Kidney tubule cell (primary cell): ENCODE results near the gene BGLAP.

Source experiments
- DNase-seq: peaks from one replicate; pipeline ENCODE4 v3.0.0-alpha.2; 2018; ENCODE audit warnings: low spot score

BGLAP gene

DNA sequence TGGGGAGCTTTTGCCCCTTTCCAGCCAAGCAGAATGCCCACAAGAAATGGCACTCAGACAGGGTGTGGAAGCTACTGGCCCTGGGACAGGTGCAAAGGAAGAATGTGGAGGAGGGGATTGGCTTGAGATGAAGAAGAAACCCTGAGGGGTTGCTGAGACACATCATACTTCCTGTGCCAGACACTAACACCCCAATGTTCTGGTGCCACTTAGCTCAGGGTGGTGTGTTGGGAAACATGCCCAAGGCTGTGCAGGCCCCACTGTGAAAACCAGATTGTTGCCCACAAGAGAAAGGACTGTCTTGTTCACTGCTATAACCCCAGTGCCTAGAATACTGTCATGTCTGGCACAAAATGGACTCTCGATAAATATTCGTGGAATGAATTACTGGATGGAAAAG is 15.7 kb downstream of the BGLAP start:
- no peak for DNase-seq

- no peak for DNase-seq
Measured at GRCh38 chr1:156258859-156259258, 16.9 kb downstream of the BGLAP start.

- DNase-seq = no peak
Measured at GRCh38 chr1:156259805-156260204, 17.8 kb downstream of the BGLAP start.

DNA sequence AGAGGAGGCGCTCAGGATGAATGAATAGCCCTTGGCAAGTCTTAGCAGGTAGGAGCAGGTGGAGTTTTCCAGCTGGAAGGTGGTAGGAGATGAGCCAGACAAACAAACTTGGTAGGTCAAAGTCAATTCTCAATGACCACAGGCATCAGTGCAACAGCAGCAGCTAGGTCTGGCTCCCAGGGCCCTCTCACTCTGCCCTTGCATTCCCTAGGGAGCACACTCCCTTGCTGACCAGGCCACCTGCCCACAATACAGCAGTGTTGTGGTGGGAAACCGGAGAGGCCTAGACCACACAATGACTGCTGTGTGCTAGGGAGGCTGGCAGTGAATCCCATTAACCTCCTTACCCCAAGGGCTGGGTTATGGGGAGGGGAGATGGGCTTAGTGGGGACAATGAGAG is 18.9 kb downstream of the BGLAP start:
- DNase-seq = no peak

- DNase-seq = peak; percentile 72
Measured at GRCh38 chr1:156262461-156263287, 20.7 kb downstream of the BGLAP start.

DNA sequence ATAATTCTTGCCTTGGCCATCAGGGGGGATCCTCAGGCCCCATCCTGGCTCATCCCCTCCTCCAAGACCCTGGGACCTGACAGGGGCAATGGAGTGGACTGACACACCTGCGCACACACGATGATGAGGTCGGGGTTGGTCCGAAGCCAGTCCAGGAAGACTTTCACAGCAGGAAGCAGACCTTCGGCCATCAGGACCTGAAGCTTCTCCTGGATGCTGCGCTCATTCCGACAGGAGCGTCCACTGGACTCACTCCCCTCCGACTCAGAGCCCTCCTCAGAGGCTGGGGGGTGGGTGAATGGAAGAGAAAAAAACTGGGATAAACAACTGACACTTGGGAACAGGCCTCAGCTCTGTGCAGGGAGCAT is 21.3 kb downstream of the BGLAP start:
- no peak for DNase-seq

DNA sequence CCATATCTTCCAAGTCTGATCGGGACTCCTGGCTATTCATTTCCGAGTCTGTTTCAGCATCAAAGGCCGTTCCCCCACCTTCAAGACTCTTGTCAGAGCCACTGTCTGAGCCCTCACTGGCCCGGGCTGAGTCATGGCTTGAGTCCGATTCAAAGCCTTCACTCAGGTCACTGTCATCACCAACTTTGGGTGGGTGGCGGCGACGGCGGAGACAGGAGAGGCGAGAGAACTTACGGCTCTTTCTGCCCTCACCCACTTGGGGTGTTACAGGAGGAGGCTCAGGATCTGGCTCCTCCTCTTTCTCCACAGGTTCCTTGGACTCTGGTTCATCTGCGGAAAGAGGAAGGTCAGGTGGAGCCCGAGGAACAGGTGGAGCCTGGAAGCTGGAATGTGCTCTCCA is 24.1 kb downstream of the BGLAP start:
- DNase-seq = no peak

GRCh38 chr1:156268336-156268735 is 26.4 kb downstream of the BGLAP start:
- DNase-seq = no peak

DNA sequence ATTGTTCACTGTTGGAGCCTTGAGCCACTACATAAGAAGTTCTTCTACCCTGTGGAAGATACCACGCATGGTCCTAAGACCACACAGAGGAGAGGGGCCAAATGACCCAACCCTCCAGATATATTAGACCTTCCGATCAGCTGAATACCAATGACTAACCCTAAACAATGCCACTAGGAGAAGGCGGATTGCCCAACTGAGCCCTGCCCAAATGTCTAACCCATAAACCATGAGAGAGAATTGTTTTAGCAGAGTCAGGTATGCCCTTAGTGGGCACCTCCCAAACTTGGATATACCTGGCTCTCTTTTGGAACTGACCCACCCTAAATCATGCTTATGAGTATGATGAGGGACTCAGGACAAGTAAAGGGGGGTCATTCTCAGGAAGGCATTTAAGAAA is 28.3 kb downstream of the BGLAP start:
- no peak for DNase-seq

DNA sequence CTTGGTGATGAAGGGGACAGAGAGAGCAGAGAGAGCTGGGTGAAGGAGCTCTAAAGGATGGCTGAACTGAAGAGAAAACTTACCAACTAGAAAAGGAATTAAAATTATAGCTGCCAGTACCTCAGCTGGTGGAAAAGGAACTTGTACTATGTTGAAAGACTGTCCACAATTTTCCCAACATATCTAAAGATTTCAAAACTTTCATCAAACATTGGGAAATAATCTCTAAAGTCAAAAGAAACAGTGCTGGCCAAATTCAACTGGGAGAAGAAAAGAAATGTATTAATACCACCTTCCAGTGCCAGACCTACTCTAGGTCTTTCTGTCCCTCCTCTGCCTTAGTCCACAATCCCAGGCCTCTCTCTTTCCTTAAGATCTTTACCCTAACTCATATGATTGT is 34.5 kb downstream of the BGLAP start:
- no peak for DNase-seq

GRCh38 chr1:156276966-156277381 is 35.0 kb downstream of the BGLAP start:
- no peak for DNase-seq

DNA sequence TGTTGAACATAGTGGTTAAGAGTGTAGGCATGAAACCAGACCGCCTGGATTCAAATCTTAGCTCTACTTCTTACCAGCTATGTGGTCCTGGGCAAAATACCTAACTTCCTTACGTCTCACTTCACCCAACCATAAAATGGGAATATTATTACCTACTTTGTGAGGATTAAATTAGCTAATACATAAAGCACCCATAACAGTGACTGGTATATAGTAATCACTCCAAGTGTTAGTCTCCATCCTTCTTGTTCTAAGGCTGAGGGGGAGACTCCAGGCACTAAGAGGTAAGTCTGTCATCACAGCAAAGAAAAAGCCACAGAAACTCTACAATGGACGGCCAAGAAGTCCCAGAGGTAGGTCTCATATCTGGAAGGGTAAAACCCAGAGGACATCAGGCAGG is 37.9 kb downstream of the BGLAP start:
- DNase-seq = no peak

- DNase-seq = peak; percentile 41
Measured at GRCh38 chr1:156281281-156281680, 39.3 kb downstream of the BGLAP start.

DNA sequence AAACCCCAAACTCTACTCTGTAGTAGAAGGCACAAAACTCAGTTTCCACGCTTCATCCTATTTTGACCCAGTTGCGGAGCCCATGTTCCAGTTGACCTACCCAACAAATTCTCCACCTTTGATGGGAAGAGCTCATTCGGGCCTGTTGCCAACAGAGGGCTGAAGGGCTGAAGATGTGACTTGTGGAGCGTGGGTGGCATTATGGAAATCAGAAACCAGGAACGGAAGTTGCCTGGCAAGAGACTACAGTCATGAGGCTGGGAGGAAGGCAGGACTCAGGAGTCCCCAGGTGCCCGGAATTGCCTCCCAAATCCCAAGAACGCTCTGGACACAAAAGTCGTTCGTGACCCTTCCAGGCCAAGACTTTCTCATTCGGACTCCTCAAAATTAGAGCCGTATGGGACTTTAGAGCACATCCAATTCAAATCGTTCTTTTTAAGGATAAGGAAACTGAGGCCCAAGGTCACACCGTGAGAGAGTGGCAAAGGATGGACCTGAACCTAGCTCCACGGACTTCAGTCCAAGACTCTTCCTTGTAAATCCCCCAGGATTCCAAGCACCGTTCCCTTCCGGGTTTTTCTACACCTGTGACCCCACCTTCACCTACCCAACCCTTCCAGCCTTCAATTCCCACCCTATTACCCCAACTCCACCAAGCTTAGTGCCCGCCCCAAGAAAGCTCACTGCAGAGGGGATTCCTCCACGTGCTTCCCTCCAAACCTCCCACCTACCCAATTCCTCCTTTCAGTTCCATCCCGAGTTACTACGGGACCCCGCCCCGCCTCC is 39.9 kb downstream of the BGLAP start:
- peak; percentile 75 for DNase-seq

GRCh38 chr1:156282479-156283222 is 40.7 kb downstream of the BGLAP start, which contains the start of gene SMG5:
Gene SMG5, minus strand, starts transcription at chr1:156282825. Its CDS starts 145 bp downstream, at chr1:156282680.
- DNase-seq = peak; percentile 98

GRCh38 chr1:156283521-156283920 is 41.5 kb downstream of the BGLAP start:
- no peak for DNase-seq

DNA sequence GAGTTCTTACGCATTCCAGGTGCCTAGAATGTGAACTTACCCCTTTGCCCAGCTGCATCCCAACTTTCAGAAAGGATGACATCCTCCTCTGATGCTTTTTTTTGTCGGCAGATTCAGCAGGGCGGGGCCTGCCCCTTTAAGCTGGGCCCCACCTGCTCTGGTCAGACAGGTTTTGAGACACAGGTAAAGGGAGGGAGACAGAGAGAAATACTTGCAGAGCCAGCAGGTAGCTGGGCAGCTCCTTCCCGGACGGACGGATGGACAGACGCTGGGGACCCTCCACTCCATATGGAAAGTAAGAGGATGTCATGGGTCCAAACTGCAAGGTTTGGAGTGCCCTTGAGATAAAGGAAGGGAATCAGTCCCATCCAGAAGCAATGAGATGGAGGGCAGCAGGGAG is 42.1 kb downstream of the BGLAP start, which contains the start of gene TMEM79:
Gene TMEM79 (plus strand): TSS at position 214 of the 400 bp plus-strand sequence. CDS start 902 bp downstream, outside the sequence.
- no peak for DNase-seq

DNA sequence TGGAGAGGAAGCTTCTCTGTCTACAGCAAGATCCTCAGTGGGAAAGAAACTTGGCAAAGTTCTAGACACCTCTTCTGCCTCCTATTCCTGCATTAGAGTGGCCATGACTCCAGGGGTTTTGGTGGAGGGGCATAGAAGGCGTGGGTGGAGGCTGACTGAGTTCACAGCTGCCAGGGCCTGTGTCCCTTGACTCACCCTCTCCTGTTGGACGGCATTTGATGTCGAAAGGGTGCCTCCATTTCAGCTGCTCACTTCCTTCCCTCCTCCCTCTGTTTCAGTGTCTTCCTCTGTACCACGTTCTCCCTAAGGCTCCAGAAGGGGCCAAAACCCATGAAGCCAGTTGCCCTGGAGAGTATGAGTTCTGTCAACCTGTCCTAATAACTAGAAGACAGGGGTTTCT is 42.8 kb downstream of the BGLAP start:
- no peak for DNase-seq

DNA sequence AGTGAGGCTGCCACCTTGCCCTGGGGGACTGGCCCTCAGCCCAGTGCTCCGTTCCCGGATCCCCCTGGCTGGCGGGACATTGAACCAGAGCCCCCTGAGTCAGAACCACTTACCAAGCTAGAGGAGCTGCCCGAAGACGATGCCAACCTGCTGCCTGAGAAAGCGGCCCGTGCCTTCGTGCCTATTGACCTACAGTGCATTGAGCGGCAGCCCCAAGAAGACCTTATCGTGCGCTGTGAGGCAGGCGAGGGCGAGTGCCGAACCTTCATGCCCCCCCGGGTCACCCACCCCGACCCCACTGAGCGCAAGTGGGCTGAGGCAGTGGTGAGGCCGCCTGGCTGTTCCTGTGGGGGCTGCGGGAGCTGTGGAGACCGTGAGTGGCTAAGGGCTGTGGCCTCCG is 43.5 kb downstream of the BGLAP start:
- DNase-seq = no peak

- no peak for DNase-seq
Measured at GRCh38 chr1:156286061-156286460, 44.1 kb downstream of the BGLAP start.

DNA sequence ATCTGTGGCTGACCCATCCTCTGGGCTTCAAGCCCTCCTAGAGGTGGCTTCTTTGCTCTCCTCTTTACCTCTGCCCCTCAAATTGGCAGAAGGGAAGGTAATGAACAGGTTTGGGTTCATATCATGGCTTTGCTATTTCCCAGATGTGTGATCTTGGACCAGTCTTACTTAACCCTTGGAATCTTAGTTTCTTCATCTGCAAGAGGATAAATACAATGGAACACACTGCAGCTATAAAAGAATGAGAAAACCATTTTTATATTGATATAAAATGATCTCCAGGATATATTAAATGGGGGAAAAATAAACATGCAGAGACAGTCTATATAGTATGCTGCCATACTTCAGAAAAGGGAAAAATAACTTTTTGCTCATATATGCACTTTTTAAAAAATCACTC is 47.9 kb downstream of the BGLAP start:
- DNase-seq = no peak
